ENCODE measurements around the gene ISOC2. TPM values are rescaled to one million over a fixed set of nuclear protein-coding genes. Genes with fewer than 3 reads are reported as not detected.

ISOC2 gene
- total RNA-seq, 6 experiments from 2014 or later: 69.4 to 222 (median 100) TPM

DNA sequence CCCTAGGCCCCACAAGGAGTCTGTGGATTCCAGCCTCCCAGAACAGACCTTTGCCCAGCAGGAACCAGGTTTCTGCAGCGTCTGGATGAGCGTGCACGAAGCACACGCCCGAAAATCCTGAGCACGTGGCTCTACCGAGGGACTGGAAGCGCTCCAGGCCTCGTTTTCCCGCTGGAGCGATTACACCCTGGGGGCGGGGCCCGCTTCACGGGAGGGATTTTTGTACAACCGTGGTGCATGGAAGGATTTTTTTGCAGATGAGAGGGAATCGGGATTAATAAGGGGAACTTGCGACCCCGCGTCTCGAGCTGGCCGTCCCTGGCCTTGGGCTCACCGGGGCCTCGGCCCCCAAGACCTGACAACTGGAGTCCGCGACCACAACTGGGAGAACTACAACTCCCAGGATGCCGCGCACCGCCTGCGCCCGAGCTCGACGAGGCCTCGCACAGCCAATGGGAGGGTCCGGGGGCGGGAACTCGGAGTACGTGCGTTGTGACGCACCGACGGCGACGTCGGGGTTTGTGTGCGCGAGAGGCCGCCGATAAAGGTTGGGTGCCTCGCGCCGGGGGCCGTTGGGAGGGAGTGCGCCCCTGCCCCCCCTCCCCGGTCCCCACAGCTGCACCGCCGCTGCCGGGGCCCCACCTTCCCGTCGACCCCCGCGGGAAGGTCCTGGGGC, 14.8 kb upstream of the ISOC2 start, which contains the start of gene ZNF628:
ZNF628 (plus strand) TSS at position 518 of the 676 bp plus-strand sequence. CDS start 3,294 bp downstream, outside the sequence.
- no peaks in the 10 kb centered on the region for H3K9me3 ChIP-seq
- TF ChIP-seq CTCF (IDR thresholded peaks at IDR 0.05) (no peak), POLR2A (IDR thresholded peaks at IDR 0.05) (peak; percentile 88)
- intact Hi-C loops (cut with DNase I): no loop called here
- no peaks in the 10 kb centered on the region for H3K27me3 ChIP-seq
- H3K4me1 ChIP-seq: peaks cover 0 to 17% (median 4%) of the 10 kb centered on the region in 4 donors
- peak within 1 kb of the TSS; percentile 59 to 76 (median 61) for H3K4me3 ChIP-seq
- H3K36me3 ChIP-seq: no peaks in the 10 kb centered on the region
- DNase-seq: peak; percentile 99
- H3K27ac ChIP-seq: peak within 1 kb of the TSS; percentile 92 to 95 (median 95)
- 1% methylated on average over 23 of the region's 61 CpGs for WGBS (ENCODE audit: insufficient coverage, low coverage, low lambda C conversion rate, missing lambda C conversion rate)
- peak; percentile 95 to 97 (median 96) for ATAC-seq

GRCh38 chr19:55474269-55475265, 13.1 kb upstream of the ISOC2 start:
- DNase-seq (no peak), ATAC-seq (no peak)
- Histone ChIP-seq H3K27me3 (no peaks in the 10 kb centered on the region), H3K27ac (no peak overlapping the region), H3K36me3 (no peaks in the 10 kb centered on the region), H3K4me1 (peaks cover 0 to 17% (median 4%) of the 10 kb centered on the region in 4 donors), H3K4me3 (no peak overlapping the region), H3K9me3 (no peaks in the 10 kb centered on the region)
- 85% methylated on average over 5 of the region's 19 CpGs for WGBS (ENCODE audit: insufficient coverage, low coverage, low lambda C conversion rate, missing lambda C conversion rate)
- intact Hi-C loops (cut with DNase I): no loop called here
- TF ChIP-seq POLR2A (IDR thresholded peaks at IDR 0.05): no peak
- no peak for TF ChIP-seq CTCF (IDR thresholded peaks at IDR 0.05)

GRCh38 chr19:55473225-55474012, 12.0 kb upstream of the ISOC2 start:
- H3K4me3 ChIP-seq: no peak overlapping the region
- DNase-seq (peak in 1 of 3 donors; percentile 18), ATAC-seq (no peak)
- H3K36me3 ChIP-seq: no peaks in the 10 kb centered on the region
- TF ChIP-seq CTCF (IDR thresholded peaks at IDR 0.05): no peak
- TF ChIP-seq POLR2A (IDR thresholded peaks at IDR 0.05): no peak
- H3K9me3 ChIP-seq: no peaks in the 10 kb centered on the region
- WGBS (ENCODE audit: insufficient coverage, low coverage, low lambda C conversion rate, missing lambda C conversion rate): 96% methylated on average over 5 of the region's 16 CpGs
- H3K27me3 ChIP-seq: no peaks in the 10 kb centered on the region
- intact Hi-C loops (cut with DNase I): no loop called here
- no peak overlapping the region for H3K27ac ChIP-seq
- peaks cover 0 to 17% (median 4%) of the 10 kb centered on the region in 4 donors for H3K4me1 ChIP-seq

- peak in 1 of 3 donors; percentile 13 for DNase-seq
These were observed 11.0 kb upstream of the ISOC2 start for GRCh38 chr19:55472463-55472862.

More at GRCh38 chr19:55472463-55472862, 11.0 kb upstream of the ISOC2 start:
- Histone ChIP-seq H3K27ac (no peak overlapping the region), H3K9me3 (no peaks in the 10 kb centered on the region), H3K27me3 (no peaks in the 10 kb centered on the region), H3K4me3 (no peak overlapping the region), H3K4me1 (peaks cover 0 to 19% (median 5%) of the 10 kb centered on the region in 4 donors), H3K36me3 (no peaks in the 10 kb centered on the region)
- intact Hi-C loops (cut with DNase I): no loop called here
- no peak for ATAC-seq
- 84% methylated on average over 5 of the region's 8 CpGs for WGBS (ENCODE audit: insufficient coverage, low coverage, low lambda C conversion rate, missing lambda C conversion rate)
- TF ChIP-seq POLR2A (IDR thresholded peaks at IDR 0.05): no peak

All from right lobe of liver (tissue), 6 donors.